Hypothalamus (tissue), 51 donors: Measurements from ENCODE around the gene VPS33A.

Source experiments
- DNase-seq, 51 donors: peaks; one replicate each; lab custom pipeline; 2025; lab: John Stamatoyannopoulos, UW

The VPS33A gene

GRCh38 chr12:122185494-122186082, 80.7 kb downstream of the VPS33A start:
- no peak for DNase-seq

- no peak for DNase-seq
Observed at GRCh38 chr12:122185079-122185478, 81.2 kb downstream of the VPS33A start.

GRCh38 chr12:122184517-122184916, 81.8 kb downstream of the VPS33A start:
- no peak for DNase-seq

DNA sequence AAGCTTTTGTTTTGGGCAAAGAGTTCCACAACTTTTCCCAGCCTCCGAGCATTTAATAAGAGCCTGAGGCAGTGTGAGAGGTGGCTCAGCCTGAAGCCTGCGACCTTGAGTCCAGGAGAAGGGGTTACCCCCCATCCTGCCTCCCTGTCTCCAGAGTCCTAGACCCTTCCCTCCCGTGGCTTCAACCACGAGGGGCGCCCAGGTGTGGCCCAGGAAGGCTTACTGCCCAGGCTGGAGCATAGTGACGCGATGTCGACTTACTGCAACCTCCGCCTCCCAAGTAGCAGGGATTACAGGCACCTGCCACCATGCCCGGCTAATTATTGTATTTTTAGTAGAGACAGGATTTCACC, 82.7 kb downstream of the VPS33A start:
- no peak for DNase-seq

DNA sequence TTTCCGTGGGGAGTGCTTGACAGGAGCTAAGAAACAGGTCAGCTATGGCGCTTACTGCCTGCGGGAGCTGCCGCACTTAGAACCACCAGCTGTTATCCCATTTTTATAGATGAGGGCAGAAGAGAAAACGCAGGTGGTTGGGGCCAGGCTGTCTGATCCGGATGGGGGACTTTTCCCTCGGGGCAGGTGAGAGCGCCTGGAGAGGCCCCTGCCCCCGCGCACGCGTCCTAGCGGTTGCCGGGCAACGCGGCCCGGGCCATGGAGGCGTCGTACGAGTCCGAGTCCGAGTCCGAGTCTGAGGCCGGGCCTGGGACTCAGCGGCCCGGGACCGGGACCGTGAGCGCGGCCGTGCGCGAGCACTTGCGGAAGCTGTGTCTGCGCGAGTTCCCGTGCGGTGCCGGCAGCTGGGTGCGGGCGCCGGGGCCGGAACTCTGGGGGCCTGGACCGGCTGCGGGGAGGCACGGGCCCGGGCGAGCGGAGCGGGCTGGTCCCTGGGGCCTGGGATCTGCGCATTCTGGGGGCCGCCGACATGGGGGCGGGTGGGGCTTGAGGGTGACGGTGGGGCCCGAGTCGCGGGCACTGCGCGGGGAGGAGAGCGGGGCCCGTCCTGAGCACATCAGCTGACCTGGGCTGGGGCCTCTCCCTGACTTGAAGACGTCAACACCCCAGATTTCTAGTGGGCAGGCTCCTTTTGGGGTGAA, 83.3 kb downstream of the VPS33A start, which contains the start of gene LRRC43:
Gene LRRC43, plus strand, starts transcription at position 237 of the 701 bp plus-strand sequence. Its CDS starts 22 bp downstream, at position 259.
- DNase-seq = peak in 21 of 51 donors; percentile 7 to 61 (median 21)
